Activated T-helper 1 cell treated with anti-CD3 and anti-CD28 coated beads, Interleukin-2, amount 50 U/mL, for 16 hours (primary cell): ENCODE data around the gene OR2T27.
"Not testable (repeated sequence)": the region's sequence is repeated elsewhere in the genome, so short reads cannot be mapped to it uniquely, and the experiment has no call there.

Source experiments
- DNase-seq, 2 donors: peaks; one replicate each; pipeline ENCODE4 v3.0.0-alpha.2; 2020; ENCODE audit warnings: low read depth in 1 of 2, low spot score in 1 of 2

Gene OR2T27

DNA sequence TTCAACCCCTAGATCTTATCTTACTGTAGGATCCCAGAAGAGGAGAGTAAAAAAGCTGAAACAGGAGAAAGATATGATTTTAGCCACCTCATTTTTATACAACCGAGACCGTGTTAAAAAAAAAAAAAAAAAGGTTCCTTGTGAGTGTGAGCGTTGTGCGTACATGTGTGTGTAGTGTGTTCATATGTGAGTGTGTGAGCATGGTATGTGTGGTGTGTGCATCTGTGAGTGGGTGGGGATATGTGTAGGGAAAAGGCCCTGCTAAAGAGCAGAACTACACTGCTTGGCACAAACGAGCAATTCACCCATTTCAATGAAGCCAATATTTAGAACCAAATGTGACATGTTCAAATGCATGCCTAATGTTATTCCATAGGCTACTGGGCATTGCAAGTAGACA lies 13.7 kb downstream of the OR2T27 start:
- not testable (repeated sequence) for DNase-seq

DNA sequence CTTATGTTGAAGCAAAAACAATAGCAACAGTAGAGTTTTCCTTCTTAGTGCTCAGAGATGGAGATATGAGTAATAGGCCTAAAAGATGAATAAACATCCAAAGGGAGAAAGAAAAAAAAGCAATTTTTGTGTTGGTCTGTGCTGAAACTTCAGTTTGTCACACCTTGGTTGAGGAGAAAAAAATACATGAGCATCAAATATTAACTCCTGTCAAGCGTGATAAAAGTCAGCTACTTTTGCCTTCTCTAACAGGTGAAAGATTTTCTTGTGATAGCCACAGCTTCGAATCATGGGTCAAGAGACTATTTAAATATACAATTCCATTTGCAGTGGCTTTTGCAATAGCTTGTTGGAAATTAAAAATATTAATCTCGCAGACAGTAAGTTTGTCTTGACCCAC lies 14.4 kb downstream of the OR2T27 start:
- not testable (repeated sequence) for DNase-seq

DNA sequence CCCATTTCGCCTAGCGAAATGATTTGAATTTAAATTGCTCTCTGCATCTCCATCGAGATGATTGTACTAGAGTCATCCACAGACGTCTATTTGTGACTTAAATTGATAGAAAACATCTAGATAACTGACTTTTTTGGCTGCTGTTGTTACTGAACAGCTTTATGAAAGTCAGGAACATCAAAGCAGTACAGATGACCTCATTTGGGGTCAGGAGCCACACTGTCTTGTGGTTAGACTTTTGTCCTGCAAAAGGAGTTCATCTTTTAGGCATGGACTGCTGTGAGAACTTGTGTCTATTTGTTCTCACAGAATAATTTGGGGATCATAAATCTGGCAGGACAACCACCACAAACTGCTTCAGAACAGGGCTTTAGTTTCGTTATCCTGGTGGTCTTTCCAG lies 15.7 kb downstream of the OR2T27 start:
- DNase-seq = not testable (repeated sequence)

DNA sequence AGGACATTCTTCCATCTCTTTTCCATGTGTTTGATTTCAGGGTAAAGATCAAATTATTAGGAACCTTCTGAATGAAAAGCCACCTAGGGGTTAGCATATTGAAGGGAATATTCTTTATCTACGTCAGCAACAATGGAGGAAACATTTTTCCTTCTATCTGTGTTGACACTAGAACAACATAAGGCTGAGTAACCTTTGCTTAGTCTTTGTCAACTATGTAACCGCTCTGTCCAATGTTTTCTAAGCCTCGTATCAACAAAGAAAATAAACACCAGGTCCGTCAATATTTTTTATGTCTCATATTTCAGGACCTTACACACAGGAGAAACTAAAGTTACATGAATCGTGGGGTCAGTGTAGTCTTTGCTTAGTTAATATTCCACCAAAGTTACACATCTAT lies 18.7 kb downstream of the OR2T27 start:
- DNase-seq = not testable (repeated sequence)

DNA sequence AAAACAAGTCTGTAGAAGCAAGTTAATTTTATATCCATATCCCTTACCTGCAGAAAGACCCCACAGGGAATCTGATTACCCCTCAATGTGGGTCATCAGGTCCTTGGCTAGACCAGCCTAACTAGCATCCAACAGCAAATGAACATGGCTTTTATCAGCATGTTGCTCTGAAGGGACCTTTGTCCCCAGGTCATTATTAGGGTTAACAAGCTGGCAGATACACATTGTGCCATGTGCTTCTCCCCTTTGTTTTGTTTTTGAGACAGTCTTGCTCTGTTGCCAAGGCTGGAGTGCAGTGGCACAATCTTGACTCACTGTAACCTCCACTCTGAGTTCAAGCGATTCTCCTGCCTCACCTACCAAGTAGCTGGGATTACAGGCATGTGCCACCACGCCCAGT lies 20.3 kb downstream of the OR2T27 start, which contains the start of gene OR2T11:
Gene OR2T11 (minus strand): TSS at position 101 of the 400 bp plus-strand sequence. CDS start 7,963 bp downstream, outside the sequence.
- DNase-seq = not testable (repeated sequence)

DNA sequence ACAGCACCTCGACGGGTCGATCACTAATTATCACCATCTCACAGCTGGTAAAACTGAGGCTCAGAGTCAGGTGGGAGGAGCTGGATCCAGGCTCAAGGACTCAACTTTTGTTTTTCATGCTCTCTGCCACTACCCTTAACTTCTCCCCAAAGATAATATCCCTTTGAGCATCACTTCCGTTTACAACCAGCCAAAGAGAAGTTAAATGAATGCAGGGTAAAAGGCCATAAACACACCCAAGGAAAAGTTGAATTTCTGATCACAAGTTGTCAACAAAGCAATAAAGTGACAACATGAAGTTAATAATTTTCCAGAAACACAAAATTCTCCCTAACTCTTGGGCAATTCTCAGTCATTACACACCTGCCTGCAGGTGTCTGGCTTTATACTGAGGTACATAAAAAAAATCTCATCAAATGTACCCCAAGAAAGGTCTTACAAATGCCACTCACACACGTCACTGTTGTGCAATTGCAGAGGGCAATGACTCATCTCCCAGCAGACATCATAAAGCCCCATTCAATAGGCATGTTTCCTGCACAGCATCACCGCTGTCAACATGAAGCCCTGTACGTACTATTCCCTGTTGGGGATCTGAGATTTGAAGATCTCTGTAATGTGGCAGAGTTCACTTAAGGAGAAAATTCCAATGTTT lies 23.8 kb downstream of the OR2T27 start:
- DNase-seq = no peak

DNA sequence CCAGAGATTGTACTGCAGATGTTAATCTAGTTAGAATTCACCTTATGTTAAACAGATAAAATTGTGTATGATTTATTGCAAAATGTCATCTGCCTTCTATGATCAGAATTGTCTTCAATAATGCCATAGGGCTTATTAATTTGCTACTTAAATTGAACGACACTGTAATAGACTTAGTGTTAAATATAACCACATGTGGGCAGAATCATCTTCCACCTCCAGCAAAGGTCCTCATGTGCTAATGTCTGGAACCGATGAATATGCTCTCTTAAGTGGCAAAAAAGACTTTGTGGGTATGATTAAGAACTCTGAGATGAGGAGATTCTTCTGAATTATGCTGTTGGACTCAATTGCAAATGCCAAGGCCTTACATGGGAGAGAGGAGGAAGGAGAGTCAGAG lies 24.8 kb downstream of the OR2T27 start:
- DNase-seq = no peak

DNA sequence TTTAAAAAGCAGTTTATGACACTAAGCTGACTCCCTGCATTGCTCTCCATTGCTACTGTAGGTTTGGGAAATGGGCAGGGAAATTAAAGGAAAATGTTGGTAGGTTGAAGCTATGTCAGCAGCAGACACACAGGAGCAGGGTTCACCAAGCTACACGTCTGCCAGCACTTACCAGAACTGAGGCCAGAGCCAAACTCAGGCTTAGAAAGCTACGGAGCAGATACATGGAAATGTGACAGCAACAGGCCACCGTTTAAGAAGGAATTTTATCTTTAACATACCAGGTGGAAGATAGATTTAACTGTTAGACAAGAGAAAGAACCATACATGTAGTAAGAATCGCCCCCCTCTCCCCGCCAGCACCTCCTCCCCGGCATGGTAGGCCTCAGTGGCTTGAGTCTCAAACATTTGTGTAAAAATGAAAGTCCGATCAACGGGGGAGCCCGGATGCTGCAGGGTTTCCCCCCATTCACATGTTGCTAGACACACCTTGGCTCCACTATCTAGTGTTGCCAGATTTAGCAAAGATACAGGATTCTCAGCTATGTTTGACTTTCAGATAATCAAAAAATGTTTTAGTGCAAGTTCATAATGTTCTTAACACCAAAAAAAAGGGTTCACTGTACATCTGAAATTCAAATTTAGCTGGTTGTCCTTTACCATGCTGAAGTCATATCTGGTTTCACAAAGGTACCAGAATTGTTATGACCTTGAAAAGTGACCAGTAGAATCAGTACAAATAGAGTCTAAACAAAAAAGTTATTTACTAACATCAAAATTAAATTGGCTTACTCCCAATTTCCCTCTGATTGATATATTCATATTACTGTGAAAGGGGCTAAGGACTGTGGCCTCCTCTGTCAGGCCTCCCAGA lies 27.1 kb downstream of the OR2T27 start:
- no peak for DNase-seq

DNA sequence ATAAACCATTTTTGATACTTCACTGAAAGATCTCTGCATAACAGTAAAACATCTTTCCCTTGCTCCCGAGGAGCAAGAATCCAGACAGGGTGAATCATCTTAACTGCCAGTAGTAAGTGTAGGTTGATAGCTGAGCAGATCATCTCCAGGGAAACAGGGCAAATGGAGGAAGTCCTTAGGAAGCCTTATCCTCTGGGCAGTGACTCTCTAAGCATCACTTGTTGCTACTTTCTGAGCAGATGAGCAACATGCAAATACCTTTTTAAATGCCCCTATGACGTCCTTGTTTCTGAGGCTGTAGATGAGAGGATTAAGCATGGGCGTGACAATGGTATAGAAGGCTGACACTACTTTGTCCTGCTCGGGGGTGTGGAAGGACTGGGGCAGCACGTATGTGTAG lies 29.4 kb downstream of the OR2T27 start:
- DNase-seq = no peak

DNA sequence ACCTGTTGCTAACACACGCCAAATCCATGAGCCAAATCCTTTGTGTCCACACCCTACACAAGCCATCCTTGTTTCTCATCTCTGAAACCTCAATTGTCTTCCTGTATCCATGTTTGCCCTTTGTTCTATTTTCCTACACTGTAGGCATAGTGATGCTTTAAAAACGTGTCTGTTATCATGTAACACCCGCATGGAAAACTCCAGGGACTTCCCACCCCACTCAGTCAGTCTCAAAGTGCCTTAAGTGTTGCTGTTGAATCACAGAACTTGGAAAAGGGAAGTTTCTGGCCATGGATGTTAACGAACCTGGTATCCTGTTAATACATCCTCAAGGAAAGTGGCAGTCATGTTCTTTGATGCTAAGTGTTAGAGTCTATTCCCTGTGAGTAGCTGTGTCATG lies 30.2 kb downstream of the OR2T27 start:
- DNase-seq = no peak

DNA sequence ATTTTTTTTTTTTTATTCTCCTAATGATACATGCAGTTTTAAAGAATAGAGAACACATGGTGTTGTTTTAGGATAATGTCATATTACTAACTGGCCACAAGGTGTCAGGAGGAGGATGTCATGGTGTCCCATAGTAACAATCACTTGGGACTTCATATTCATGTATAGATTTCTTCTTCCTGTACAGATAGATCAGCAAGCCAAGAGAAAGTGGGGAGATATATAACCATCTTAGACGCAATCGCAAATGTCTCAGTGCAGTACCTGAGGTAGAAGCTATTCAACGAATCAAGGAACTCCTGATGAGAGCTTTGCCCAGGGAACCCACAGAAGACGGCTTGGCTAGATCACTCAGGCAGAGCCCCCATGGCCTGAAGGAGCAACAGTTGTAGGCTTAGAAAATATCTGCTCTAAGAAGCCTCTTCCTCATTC lies 32.7 kb downstream of the OR2T27 start:
- no peak for DNase-seq

DNA sequence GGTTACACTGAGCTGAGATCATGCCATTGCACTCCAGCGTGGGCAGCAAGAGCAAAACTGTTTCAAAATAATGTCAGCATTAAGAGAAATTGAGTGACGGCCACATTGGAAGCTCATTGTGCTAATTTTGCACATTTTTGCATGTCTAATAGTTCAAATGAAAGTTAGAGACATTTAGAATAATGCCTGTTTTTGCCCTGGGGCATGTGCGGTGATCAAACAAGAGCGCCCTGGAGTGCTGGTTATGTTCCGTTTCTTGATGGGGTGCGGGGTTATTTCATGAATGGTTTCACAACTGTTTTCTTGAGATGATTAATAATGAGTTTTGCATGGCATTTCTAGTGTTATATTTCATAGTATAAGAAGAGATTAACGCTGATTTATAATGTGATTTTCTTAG lies 33.6 kb downstream of the OR2T27 start:
- DNase-seq = no peak

DNA sequence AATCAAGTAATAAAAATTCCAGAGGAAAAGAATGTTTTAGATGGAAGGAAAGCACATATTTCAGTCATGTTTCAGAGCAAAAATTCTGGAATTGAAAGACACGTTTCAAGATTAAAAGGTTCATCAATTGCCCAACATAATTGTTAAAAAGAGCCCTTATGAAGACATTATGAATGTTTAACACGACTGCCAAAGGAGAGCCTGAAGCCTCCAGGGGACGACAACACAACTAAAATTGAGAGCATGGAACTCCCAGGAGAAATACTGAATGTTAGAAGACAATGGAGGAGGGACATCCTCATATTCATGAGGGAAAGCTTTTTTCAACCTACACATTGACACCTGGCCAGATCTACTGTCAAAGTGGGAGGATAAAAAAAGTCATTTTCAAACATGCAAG lies 36.5 kb downstream of the OR2T27 start:
- DNase-seq = peak in 1 of 2 donors; percentile 7

DNA sequence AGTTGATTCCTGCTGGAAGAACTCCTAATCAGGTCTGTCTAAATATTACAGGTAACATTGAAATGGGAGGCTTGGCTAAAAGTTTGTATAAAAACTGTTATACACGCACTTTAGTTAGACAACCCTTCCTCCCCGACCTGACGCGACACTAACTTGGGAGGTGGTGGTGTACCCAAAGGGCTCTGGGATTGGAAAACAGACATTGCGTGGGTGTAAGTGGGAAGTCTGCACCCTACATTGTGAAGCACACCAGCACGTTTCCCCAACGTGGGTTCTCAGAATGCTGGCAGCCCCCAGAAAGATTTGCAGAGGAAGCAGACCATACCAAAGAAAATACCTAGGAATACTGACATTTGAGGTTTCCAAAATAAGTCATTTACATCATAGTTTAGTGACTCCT lies 37.2 kb downstream of the OR2T27 start:
- no peak for DNase-seq

DNA sequence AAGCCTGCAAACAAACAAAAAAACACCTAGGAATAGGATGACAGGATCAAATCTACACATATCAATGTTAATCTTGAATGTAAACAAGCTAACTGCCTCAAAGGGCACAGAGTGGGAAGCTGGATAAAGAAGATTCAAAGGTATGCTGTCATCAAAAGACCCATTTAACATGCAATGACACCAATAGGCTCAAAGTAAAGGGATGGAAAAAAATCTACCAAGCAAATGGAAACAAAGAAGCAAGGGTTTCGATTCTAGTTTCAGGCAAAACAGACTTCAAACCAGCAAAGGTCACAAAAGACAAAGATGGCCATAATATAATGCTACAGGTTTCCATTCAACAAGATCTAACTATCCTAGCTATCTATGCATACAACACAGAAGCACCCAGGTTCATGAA lies 41.6 kb downstream of the OR2T27 start:
- no peak for DNase-seq

DNA sequence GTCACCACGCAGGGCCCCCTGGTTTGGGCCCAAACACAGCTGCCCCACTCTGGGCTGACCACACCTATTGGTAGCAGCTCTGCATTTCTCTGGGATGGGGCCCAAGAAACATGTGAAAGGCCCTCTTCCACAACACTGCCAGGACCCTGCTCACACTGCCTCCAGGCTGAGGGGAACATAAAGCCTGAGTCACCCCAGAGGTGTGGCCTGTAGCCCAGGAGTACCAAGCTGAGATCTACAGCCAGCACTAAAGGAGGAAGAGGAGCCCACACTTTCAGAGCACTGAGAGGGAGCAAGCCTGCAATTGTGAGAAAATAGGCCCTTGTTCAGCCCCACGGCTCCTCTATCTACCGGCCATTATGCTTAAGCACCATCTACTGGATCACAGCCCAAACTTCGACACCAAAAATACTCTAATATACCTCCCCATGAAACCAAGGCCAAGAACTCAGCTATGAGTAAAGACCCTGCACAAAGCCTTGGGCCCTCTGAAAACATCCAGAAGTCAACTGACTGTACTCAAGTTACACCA lies 43.4 kb downstream of the OR2T27 start:
- no peak for DNase-seq

DNA sequence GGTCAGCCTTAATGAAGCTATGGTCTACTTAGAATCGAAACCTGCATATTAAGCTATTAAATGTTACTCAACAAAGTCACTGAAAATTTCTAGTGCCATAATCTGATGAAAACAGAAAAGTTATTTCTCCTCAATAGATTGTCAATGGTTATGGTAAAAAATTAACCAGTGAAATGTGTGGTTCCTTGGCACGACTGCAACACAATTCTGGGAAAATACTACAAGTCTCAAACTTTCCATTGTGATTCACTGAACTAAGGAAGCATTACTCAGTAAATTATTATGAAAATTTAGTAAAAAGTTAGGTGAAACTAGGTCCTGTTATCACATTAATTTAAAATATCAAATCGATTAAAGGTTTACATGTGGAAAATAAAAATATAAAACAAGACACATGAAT lies 45.0 kb downstream of the OR2T27 start:
- DNase-seq = no peak
